Caco-2 (cell line): ENCODE data around the gene ATP8B3. TPM values are rescaled to one million over a fixed set of nuclear protein-coding genes. Genes with fewer than 3 reads are reported as not detected.

ENCODE experiments used
- BruUV-seq: library from RNA; stranded (reverse); fragments of 400-500 nt; replicated peaks from 2 replicates; lab custom pipeline; 2021; lab: Mats Ljungman, UMichigan
- CTCF ChIA-PET: fragments of 300-600 bp; sonication (Branson Sonifier 250); formaldehyde crosslinking; loops from one replicate; lab custom pipeline; 2022; ENCODE audit warnings: antibody characterized with exemption; lab: Charles Lee
- POLR2A ChIA-PET: fragments of 300-600 bp; sonication (Branson Sonifier 250); formaldehyde crosslinking; loops from one replicate; lab custom pipeline; 2022; ENCODE audit warnings: antibody characterized with exemption; lab: Charles Lee
- DNase-seq, 2 experiments: peaks; one replicate each; pipeline versions ENCODE4 v3.0.0 to v3.0.0-alpha.2; 2020 to 2022
- H3K27me3 ChIP-seq: replicated peaks from 2 replicates; pipeline ENCODE4 v1.6.0; 2011; ENCODE audit warnings: low read length; ENCODE audit not compliant: control insufficient read depth, insufficient read depth
- H3K36me3 ChIP-seq: 2 replicates; pipeline ENCODE4 v1.5.1; 2011; ENCODE audit warnings: low read length; ENCODE audit not compliant: control insufficient read depth, insufficient read depth
- H3K4me1 ChIP-seq: fragments of 250-450 bp; sonication (Bioruptor Pico); 2 replicates; pipeline ENCODE4 v1.5.1; 2020; ENCODE audit warnings: mild to moderate bottlenecking
- H3K4me3 ChIP-seq: 2 replicates; pipeline ENCODE4 v1.5.1; 2011; ENCODE audit warnings: low read depth, mild to moderate bottlenecking, control low read depth, low read length
- H3K9me3 ChIP-seq: fragments of 250-450 bp; sonication (Bioruptor Pico); 2 replicates; pipeline ENCODE4 v1.5.1; 2020; ENCODE audit warnings: mild to moderate bottlenecking, moderate library complexity
- H3K27ac Mint-ChIP-seq: one replicate; pipeline ENCODE4 v1.8.0; 2022; ENCODE audit warnings: mixed read lengths; ENCODE audit not compliant: unreplicated experiment
- H3K27me3 Mint-ChIP-seq: one replicate; pipeline ENCODE4 v1.8.0; 2022; ENCODE audit warnings: mixed read lengths; ENCODE audit not compliant: insufficient read depth, unreplicated experiment
- H3K36me3 Mint-ChIP-seq: one replicate; pipeline ENCODE4 v1.8.0; 2022; ENCODE audit warnings: mild to moderate bottlenecking, mixed read lengths; ENCODE audit not compliant: insufficient read depth, unreplicated experiment
- H3K4me1 Mint-ChIP-seq: one replicate; pipeline ENCODE4 v1.8.0; 2022; ENCODE audit warnings: low read depth, mixed read lengths; ENCODE audit not compliant: unreplicated experiment
- H3K4me3 Mint-ChIP-seq: one replicate; pipeline ENCODE4 v1.8.0; 2022; ENCODE audit warnings: mild to moderate bottlenecking, moderate library complexity, mixed read lengths; ENCODE audit not compliant: unreplicated experiment
- H3K9me3 Mint-ChIP-seq: one replicate; pipeline ENCODE4 v1.8.0; 2022; ENCODE audit warnings: mixed read lengths; ENCODE audit not compliant: unreplicated experiment
- CTCF ChIP-seq, 2 experiments: fragments of 200-600 bp in 1 of 2; IDR thresholded peaks; 1 replicate in 1 of 2; 2 replicates in 1 of 2; pipeline versions ENCODE4 v1.5.1 to v1.8.0; 2011 to 2022; ENCODE audit warnings: antibody characterized with exemption in 1 of 2, control low read depth in 1 of 2, inconsistent platforms in 1 of 2, low read depth in 1 of 2, low read length in 1 of 2, mild to moderate bottlenecking in 1 of 2, moderate library complexity in 1 of 2; ENCODE audit not compliant: insufficient read depth in 1 of 2, severe bottlenecking in 1 of 2, unreplicated experiment in 1 of 2
- intact Hi-C: fragments of 100-400 bp; cut with micrococcal nuclease; formaldehyde crosslinking; loops from one replicate; pipeline ENCODE4 v1.10.0; 2022; ENCODE audit not compliant: unreplicated experiment
- total RNA-seq: library from RNA; stranded (reverse); gene quantifications from 2 replicates; pipeline ENCODE4 v1.2.3, GENCODE V29; 2022

ATP8B3 gene
- total RNA-seq, 1 experiment from 2014 or later, result 0.45 TPM

GRCh38 chr19:1848399-1849131, 36.5 kb upstream of the ATP8B3 start, which contains the start of gene REXO1:
Gene REXO1 (minus strand): TSS chr19:1848483. CDS start chr19:1848358, 125 bp downstream.
- Mint-ChIP-seq H3K36me3 (peaks cover 39% of the 10 kb centered on the region), H3K4me1 (no peaks in the 10 kb centered on the region), H3K4me3 (peak within 1 kb of the TSS; percentile 95), H3K27me3 (no peaks in the 10 kb centered on the region), H3K27ac (peak within 1 kb of the TSS; percentile 98), H3K9me3 (no peaks in the 10 kb centered on the region)
- Histone ChIP-seq H3K4me1 (peaks cover 4% of the 10 kb centered on the region; the same call in 1 of the 2 replicates), H3K9me3 (no peaks in the 10 kb centered on the region), H3K4me3 (peak within 1 kb of the TSS; percentile 77), H3K27me3 (no peaks in the 10 kb centered on the region), H3K36me3 (no peaks in the 10 kb centered on the region)
- CTCF ChIA-PET, result interaction anchor here (0.6 kb wide), 1 partner anchor 11 kb away, joined by 9 read pairs; no protein-coding TSS in a partner anchor
- no TSS peak for BruUV-seq
- POLR2A ChIA-PET, result no interaction called here
- intact Hi-C loops, result no loop called here
- peak; percentile 82 to 85 for TF ChIP-seq CTCF (IDR thresholded peaks at IDR 0.05; ENCODE audit: insufficient read depth in 1 of 2, low read depth in 1 of 2, low read length in 1 of 2, severe bottlenecking in 1 of 2, unreplicated experiment in 1 of 2)
- DNase-seq, result peak; percentile 95 to 96

- POLR2A ChIA-PET, result no interaction called here
- peaks cover 4% of the 10 kb centered on the region; the same call in 1 of the 2 replicates for H3K4me1 ChIP-seq
- intact Hi-C loops, result no loop called here
- no peaks in the 10 kb centered on the region for H3K9me3 ChIP-seq
- peak overlapping the region; percentile 95 for H3K4me3 Mint-ChIP-seq
- H3K4me1 Mint-ChIP-seq, result no peaks in the 10 kb centered on the region
- no peaks in the 10 kb centered on the region for H3K9me3 Mint-ChIP-seq
- CTCF ChIA-PET, result interaction anchor here (0.6 kb wide), 1 partner anchor 48 kb away, joined by 4 read pairs; no protein-coding TSS in a partner anchor
- no peak for TF ChIP-seq CTCF (IDR thresholded peaks at IDR 0.05; ENCODE audit: insufficient read depth in 1 of 2, low read depth in 1 of 2, low read length in 1 of 2, severe bottlenecking in 1 of 2, unreplicated experiment in 1 of 2)
- peak overlapping the region; percentile 77 for H3K4me3 ChIP-seq
- BruUV-seq, result no TSS peak
- no peaks in the 10 kb centered on the region for H3K27me3 Mint-ChIP-seq
- H3K27me3 ChIP-seq, result no peaks in the 10 kb centered on the region
- peak overlapping the region; percentile 98 for H3K27ac Mint-ChIP-seq
- no peaks in the 10 kb centered on the region for H3K36me3 ChIP-seq
- peaks cover 43% of the 10 kb centered on the region for H3K36me3 Mint-ChIP-seq
- DNase-seq, result peak; percentile 58 to 60
Observed at GRCh38 chr19:1847684-1848398, 35.8 kb upstream of the ATP8B3 start.

- Mint-ChIP-seq H3K4me3 (peak overlapping the region; percentile 95), H3K36me3 (peaks cover 43% of the 10 kb centered on the region), H3K27me3 (no peaks in the 10 kb centered on the region), H3K9me3 (no peaks in the 10 kb centered on the region), H3K27ac (peak overlapping the region; percentile 98), H3K4me1 (no peaks in the 10 kb centered on the region)
- intact Hi-C loops, result no loop called here
- no peak for DNase-seq
- Histone ChIP-seq H3K4me1 (peaks cover 4% of the 10 kb centered on the region; the same call in 1 of the 2 replicates), H3K36me3 (no peaks in the 10 kb centered on the region), H3K9me3 (no peaks in the 10 kb centered on the region), H3K4me3 (peak overlapping the region; percentile 77), H3K27me3 (no peaks in the 10 kb centered on the region)
- no peak for TF ChIP-seq CTCF (IDR thresholded peaks at IDR 0.05; ENCODE audit: insufficient read depth in 1 of 2, low read depth in 1 of 2, low read length in 1 of 2, severe bottlenecking in 1 of 2, unreplicated experiment in 1 of 2)
- ChIA-PET POLR2A (interaction anchor here (1.3 kb wide), 1 partner anchor 9 kb away, joined by 3 read pairs; no protein-coding TSS in a partner anchor), CTCF (interaction anchor here (0.6 kb wide), 1 partner anchor 49 kb away, joined by 4 read pairs; no protein-coding TSS in a partner anchor)
- BruUV-seq, result TSS peak; percentile 49
Observed at GRCh38 chr19:1847348-1847683, 35.2 kb upstream of the ATP8B3 start.
